HG03175 (cell line): ENCODE data around the gene RAP1A.
A peak's percentile ranks its signal among the peaks of the same experiment; 100 is the strongest.
"Not testable (repeated sequence)": the region's sequence is repeated elsewhere in the genome, so short reads cannot be mapped to it uniquely, and the experiment has no call there.

ENCODE experiments used
- ATAC-seq: cut with Tn5 transposase; IDR thresholded peaks from one replicate; pipeline ENCODE4 v1.9.1; 2021; ENCODE audit warnings: mild to moderate bottlenecking, moderate library complexity; ENCODE audit not compliant: unreplicated experiment

Gene RAP1A

GRCh38 chr1:111596499-111596898 is 23.1 kb upstream of the RAP1A start:
- no peak for ATAC-seq

GRCh38 chr1:111597426-111597825 is 22.2 kb upstream of the RAP1A start:
- no peak for ATAC-seq

GRCh38 chr1:111598544-111598943 is 21.0 kb upstream of the RAP1A start:
- no peak for ATAC-seq

- no peak for ATAC-seq
These were observed 19.6 kb upstream of the RAP1A start for GRCh38 chr1:111599781-111600693.

GRCh38 chr1:111600886-111601386 is 18.7 kb upstream of the RAP1A start:
- peak; percentile 63 for ATAC-seq

- ATAC-seq, result no peak
These were observed 17.3 kb upstream of the RAP1A start for GRCh38 chr1:111602302-111602701.

- ATAC-seq, result no peak
These were observed 16.6 kb upstream of the RAP1A start for GRCh38 chr1:111602974-111603373.

- peak; percentile 32 for ATAC-seq
These were observed 15.6 kb upstream of the RAP1A start for GRCh38 chr1:111603979-111604378.

- no peak for ATAC-seq
These were observed 14.7 kb upstream of the RAP1A start for GRCh38 chr1:111604931-111605330.

GRCh38 chr1:111605576-111605975 is 14.0 kb upstream of the RAP1A start:
- no peak for ATAC-seq

- ATAC-seq, result not testable (repeated sequence)
These were observed 13.0 kb upstream of the RAP1A start for GRCh38 chr1:111606457-111607215.

GRCh38 chr1:111608528-111608927 is 11.1 kb upstream of the RAP1A start:
- not testable (repeated sequence) for ATAC-seq

GRCh38 chr1:111611986-111612385 is 7.6 kb upstream of the RAP1A start:
- ATAC-seq, result no peak

- peak; percentile 50 for ATAC-seq
These were observed 3.5 kb upstream of the RAP1A start for GRCh38 chr1:111615870-111616715.

- ATAC-seq, result no peak
These were observed 1.5 kb upstream of the RAP1A start for GRCh38 chr1:111618081-111618480.

- ATAC-seq, result peak; percentile 4
These were observed 491 bp upstream of the RAP1A start for GRCh38 chr1:111618961-111619634.

- ATAC-seq, result no peak
These were observed 917 bp downstream of the RAP1A start for GRCh38 chr1:111620441-111620971.

GRCh38 chr1:111621050-111621449 is 1.5 kb downstream of the RAP1A start:
- no peak for ATAC-seq

- no peak for ATAC-seq
These were observed 2.6 kb downstream of the RAP1A start for GRCh38 chr1:111622166-111622565.

- ATAC-seq, result no peak
These were observed 4.8 kb downstream of the RAP1A start for GRCh38 chr1:111624382-111624781.
